Astrocyte (in vitro differentiated cells and primary cell): ENCODE results near the gene KDM3B.

Experiments
- CTCF ChIP-seq: IDR thresholded peaks from 2 replicates; pipeline ENCODE4 v1.5.1; 2011; ENCODE audit warnings: low read depth, mild to moderate bottlenecking, inconsistent platforms, low read length, moderate library complexity; ENCODE audit not compliant: insufficient read depth
- EZH2 ChIP-seq: IDR thresholded peaks from 2 replicates; pipeline ENCODE4 v1.6.1; 2012; ENCODE audit warnings: mild to moderate bottlenecking, low read length, inconsistent platforms; ENCODE audit not compliant: insufficient read depth

DNA sequence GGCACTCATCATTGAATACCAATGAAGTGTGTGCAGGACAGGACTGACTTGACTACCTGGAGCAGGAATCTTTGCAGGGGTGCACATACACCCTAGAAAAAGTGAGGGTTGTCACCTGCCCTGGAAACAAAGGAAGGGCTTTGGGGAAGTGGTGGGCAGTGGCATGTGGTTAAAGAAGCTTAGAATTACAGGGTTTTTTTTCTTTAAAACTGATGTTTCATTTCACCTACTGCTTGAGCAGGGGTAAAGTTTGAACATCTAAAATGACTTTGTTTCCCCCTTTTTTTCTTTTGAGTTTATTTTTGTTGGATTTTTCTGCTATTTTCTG, 2.0 kb upstream of the KDM3B start:
- TF ChIP-seq CTCF: no peak
- TF ChIP-seq EZH2: no peak
